PC-9 (cell line): ENCODE results near the gene KCNJ6.

Source experiments
- EZH2 ChIP-seq: fragments of 200-600 bp; sonication (generic); IDR thresholded peaks from 2 replicates; pipeline ENCODE4 v1.8.0; 2017; ENCODE audit warnings: antibody characterized with exemption, low read depth
- TF ChIP-seq, protein P1 (sequence below): fragments of 200-600 bp; sonication (generic); conservative IDR thresholded peaks from 2 replicates; pipeline ENCODE4 v1.6.1; 2017; ENCODE audit warnings: mixed run types, antibody characterized with exemption, mild to moderate bottlenecking, moderate library complexity

DNA sequence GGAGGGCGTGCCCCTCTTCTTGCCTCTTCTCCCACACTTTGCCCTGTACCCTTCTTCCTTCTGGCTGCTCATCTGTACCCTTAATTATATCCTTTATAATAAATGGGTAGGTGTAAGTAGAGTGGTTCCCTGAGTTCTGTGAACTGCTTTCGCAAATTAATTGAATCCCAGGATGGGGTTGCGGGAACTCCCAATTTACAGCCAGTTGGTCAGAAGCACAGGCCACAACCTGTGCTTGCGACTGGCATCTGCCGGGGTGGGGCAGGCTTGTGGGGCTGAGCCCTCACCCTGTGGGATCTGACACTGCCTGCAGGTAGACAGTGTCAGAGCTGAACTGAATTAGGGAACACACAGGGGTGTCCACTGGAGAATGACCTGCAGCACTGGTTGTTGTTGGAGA, 244.9 kb downstream of the KCNJ6 start:
- TF ChIP-seq, protein P1, sequence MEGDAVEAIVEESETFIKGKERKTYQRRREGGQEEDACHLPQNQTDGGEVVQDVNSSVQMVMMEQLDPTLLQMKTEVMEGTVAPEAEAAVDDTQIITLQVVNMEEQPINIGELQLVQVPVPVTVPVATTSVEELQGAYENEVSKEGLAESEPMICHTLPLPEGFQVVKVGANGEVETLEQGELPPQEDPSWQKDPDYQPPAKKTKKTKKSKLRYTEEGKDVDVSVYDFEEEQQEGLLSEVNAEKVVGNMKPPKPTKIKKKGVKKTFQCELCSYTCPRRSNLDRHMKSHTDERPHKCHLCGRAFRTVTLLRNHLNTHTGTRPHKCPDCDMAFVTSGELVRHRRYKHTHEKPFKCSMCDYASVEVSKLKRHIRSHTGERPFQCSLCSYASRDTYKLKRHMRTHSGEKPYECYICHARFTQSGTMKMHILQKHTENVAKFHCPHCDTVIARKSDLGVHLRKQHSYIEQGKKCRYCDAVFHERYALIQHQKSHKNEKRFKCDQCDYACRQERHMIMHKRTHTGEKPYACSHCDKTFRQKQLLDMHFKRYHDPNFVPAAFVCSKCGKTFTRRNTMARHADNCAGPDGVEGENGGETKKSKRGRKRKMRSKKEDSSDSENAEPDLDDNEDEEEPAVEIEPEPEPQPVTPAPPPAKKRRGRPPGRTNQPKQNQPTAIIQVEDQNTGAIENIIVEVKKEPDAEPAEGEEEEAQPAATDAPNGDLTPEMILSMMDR = no peak
- TF ChIP-seq EZH2 = no peak
